Progenitor cell of endocrine pancreas (in vitro differentiated cells): ENCODE data around the gene EFEMP1. TPM values are rescaled to one million over a fixed set of nuclear protein-coding genes. Genes with fewer than 3 reads are reported as not detected.

ENCODE experiments used
- DNase-seq: peaks from one replicate; pipeline ENCODE4 v3.0.0; 2021; ENCODE audit warnings: low spot score; ENCODE audit not compliant: unreplicated experiment
- H3K27ac Mint-ChIP-seq: 2 replicates; pipeline ENCODE4 v1.8.0; 2021; ENCODE audit warnings: mild to moderate bottlenecking, moderate library complexity, mixed read lengths
- H3K27me3 Mint-ChIP-seq: 2 replicates; pipeline ENCODE4 v1.8.0; 2021; ENCODE audit warnings: mixed read lengths
- H3K36me3 Mint-ChIP-seq: 2 replicates; pipeline ENCODE4 v1.8.0; 2022; ENCODE audit warnings: mixed read lengths; ENCODE audit not compliant: insufficient read depth
- H3K4me1 Mint-ChIP-seq: 2 replicates; pipeline ENCODE4 v1.8.0; 2021; ENCODE audit warnings: low read depth, mixed read lengths
- H3K4me3 Mint-ChIP-seq: 2 replicates; pipeline ENCODE4 v1.8.0; 2021; ENCODE audit warnings: low read depth, mild to moderate bottlenecking, moderate library complexity, mixed read lengths
- H3K9me3 Mint-ChIP-seq: 2 replicates; pipeline ENCODE4 v1.8.0; 2021; ENCODE audit warnings: low read depth, mixed read lengths
- total RNA-seq: library from RNA; stranded (reverse); gene quantifications from 2 replicates; pipeline ENCODE4 v1.2.1, GENCODE V29; 2021
- TF ChIP-seq, protein P1 (sequence below): fragments of 200-600 bp; sonication (generic); IDR thresholded peaks from one replicate; pipeline ENCODE4 v1.5.0; 2021; ENCODE audit warnings: antibody characterized with exemption, mild to moderate bottlenecking; ENCODE audit not compliant: unreplicated experiment

Gene EFEMP1
- total RNA-seq, 1 donor from 2014 or later = 37.6 TPM

DNA sequence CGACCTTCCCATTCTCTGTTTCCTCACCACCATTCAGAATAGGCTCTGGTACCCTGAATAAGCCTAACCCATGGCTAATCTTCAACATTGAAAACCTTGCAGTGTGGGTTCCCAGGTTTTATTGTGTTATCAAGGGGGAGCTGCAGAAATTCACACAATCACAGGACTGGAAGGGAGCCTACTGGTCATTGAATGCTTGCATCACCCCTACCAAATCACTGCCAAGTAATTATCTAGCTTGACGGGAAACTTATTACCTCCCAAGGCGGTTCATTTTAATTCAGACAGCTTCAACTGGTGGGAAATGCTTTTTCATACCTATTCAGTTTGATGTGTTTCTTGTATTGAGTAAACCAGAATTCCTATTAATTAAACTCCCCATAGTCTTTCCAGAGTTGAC, 33.6 kb upstream of the EFEMP1 start:
- DNase-seq = no peak
- H3K4me3 Mint-ChIP-seq = no peak overlapping the region
- TF ChIP-seq, protein P1, sequence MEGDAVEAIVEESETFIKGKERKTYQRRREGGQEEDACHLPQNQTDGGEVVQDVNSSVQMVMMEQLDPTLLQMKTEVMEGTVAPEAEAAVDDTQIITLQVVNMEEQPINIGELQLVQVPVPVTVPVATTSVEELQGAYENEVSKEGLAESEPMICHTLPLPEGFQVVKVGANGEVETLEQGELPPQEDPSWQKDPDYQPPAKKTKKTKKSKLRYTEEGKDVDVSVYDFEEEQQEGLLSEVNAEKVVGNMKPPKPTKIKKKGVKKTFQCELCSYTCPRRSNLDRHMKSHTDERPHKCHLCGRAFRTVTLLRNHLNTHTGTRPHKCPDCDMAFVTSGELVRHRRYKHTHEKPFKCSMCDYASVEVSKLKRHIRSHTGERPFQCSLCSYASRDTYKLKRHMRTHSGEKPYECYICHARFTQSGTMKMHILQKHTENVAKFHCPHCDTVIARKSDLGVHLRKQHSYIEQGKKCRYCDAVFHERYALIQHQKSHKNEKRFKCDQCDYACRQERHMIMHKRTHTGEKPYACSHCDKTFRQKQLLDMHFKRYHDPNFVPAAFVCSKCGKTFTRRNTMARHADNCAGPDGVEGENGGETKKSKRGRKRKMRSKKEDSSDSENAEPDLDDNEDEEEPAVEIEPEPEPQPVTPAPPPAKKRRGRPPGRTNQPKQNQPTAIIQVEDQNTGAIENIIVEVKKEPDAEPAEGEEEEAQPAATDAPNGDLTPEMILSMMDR = no peak
- no peak overlapping the region for H3K27ac Mint-ChIP-seq
- H3K9me3 Mint-ChIP-seq = no peaks in the 10 kb centered on the region
- H3K36me3 Mint-ChIP-seq = no peaks in the 10 kb centered on the region
- H3K27me3 Mint-ChIP-seq = peaks cover 7% of the 10 kb centered on the region
- peaks cover 9% of the 10 kb centered on the region for H3K4me1 Mint-ChIP-seq

DNA sequence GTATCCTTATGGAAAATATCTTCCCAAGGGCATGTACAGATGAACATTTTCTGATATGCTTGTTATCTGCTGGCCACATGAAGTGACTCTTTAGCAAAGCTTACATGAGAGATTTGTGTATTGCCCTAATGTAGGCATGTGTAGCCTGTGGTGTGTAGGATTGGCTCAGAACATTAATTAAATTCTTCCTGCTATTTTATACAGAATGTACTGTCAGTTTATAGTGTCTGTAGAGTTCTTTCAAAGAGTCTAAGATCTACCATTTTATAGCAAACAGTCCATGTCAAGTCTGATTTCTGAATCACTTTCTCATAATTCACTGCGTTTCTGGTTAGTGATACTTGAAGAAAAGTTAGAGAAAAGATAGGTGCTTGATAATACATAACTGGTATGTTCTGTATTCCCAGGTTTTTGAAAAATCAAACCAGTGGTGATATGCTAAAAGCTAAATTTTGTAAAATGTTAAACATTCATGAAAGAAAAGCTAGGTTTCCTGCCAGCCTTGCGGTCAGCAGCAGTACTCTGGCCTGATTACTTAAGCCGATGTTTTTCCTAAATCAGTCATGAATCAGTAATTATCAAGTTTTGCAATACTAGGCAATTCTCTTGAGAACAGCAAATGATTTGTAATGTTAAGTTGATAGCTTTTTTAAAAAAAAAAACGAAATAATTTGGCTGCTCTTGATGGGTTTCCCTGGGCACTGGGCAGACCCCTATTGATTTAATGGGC, 30.9 kb upstream of the EFEMP1 start:
- TF ChIP-seq, protein P1 = no peak
- H3K27me3 Mint-ChIP-seq = peaks cover 3% of the 10 kb centered on the region
- H3K36me3 Mint-ChIP-seq = no peaks in the 10 kb centered on the region
- no peak overlapping the region for H3K4me3 Mint-ChIP-seq
- H3K9me3 Mint-ChIP-seq = no peaks in the 10 kb centered on the region
- H3K27ac Mint-ChIP-seq = no peak overlapping the region
- H3K4me1 Mint-ChIP-seq = peaks cover 2% of the 10 kb centered on the region
- no peak for DNase-seq

DNA sequence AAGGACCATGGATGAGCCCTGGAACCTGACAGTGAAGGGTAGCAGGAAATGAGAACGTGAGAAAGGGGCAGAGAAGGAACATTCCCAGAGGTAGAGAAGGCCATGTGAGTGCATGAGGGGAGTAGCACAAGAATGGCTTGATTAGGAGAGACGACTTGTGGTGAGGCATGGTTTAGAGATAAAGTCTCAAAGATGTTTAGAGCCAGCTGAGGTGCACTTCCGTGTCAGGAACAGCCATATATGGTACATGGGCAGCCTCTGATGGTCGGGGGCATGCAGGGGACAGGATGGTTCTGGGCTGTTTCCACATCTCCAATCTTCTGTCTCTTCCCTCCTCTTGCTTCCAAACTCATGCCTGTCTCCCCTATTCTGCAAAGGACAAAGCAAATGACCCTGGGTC, 28.8 kb upstream of the EFEMP1 start:
- peaks cover 2% of the 10 kb centered on the region for H3K4me1 Mint-ChIP-seq
- peak overlapping the region; percentile 10 for H3K4me3 Mint-ChIP-seq
- H3K9me3 Mint-ChIP-seq = no peaks in the 10 kb centered on the region
- no peaks in the 10 kb centered on the region for H3K36me3 Mint-ChIP-seq
- no peak overlapping the region for H3K27ac Mint-ChIP-seq
- DNase-seq = no peak
- peaks cover 3% of the 10 kb centered on the region for H3K27me3 Mint-ChIP-seq
- TF ChIP-seq, protein P1 = no peak

DNA sequence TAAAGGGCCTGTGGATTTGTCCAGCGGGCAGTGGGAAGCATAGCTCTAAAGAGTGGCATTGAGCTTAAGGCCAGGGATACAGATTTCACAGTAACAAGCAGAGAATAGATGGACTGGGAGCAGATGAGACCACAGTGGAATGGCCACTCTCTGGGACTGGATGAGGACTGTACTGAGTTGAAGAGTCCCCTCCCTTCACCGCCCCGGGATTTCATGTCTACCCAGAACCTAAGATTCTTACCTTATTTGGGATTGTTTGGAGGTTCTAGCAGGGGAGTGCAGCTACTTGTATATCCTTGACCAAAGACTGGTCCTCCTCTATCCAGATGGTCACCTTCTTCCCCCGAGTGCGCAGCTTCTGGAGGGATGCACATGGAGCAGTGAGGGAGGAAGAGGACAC, 28.0 kb upstream of the EFEMP1 start:
- peaks cover 2% of the 10 kb centered on the region for H3K4me1 Mint-ChIP-seq

DNA sequence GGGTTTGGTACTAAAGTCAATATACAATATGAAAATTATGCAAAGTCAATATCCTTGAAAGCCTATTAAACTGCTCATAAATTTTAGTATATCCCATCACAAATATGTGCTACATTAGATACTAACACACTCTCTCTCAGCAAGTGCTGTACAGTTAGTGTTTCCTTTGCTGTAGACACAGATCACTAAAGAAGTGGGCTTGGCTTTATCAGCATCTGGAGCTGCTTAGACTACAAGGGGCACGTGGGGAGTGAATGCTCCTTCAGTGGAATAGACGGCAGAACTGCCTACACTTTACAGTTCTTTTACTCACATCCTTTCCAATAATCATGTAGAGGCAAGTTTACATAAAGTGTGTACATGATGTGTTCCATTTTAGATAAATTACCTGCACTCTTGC, 26.0 kb upstream of the EFEMP1 start:
- Mint-ChIP-seq H3K9me3 (peaks cover 4% of the 10 kb centered on the region), H3K36me3 (no peaks in the 10 kb centered on the region), H3K4me3 (no peak overlapping the region), H3K27me3 (peaks cover 3% of the 10 kb centered on the region), H3K4me1 (no peaks in the 10 kb centered on the region), H3K27ac (no peak overlapping the region)
- TF ChIP-seq, protein P1 = no peak
- no peak for DNase-seq

More for the DNA sequence above, 28.0 kb upstream of the EFEMP1 start:
- no peak for DNase-seq
- no peak overlapping the region for H3K27ac Mint-ChIP-seq
- H3K4me3 Mint-ChIP-seq = no peak overlapping the region
- H3K36me3 Mint-ChIP-seq = no peaks in the 10 kb centered on the region
- peaks cover 3% of the 10 kb centered on the region for H3K27me3 Mint-ChIP-seq
- TF ChIP-seq, protein P1 = no peak
- no peaks in the 10 kb centered on the region for H3K9me3 Mint-ChIP-seq
